Lower lobe of right lung (tissue), 2 donors: ENCODE data around the gene MCM6. TPM values are rescaled to one million over a fixed set of nuclear protein-coding genes. Genes with fewer than 3 reads are reported as not detected.

Source experiments
- ATAC-seq, 2 donors: fragments of 200-7000 bp; cut with Tn5 transposase; one replicate each; pipeline ENCODE4 v1.9.1; 2020 to 2022; ENCODE audit warnings: mild to moderate bottlenecking in 2 of 2, moderate library complexity in 2 of 2
- DNase-seq: peaks from one replicate; pipeline ENCODE4 v3.0.0-alpha.2; 2020
- H3K27ac ChIP-seq: fragments of 200-600 bp; one replicate; pipeline ENCODE4 v1.8.0; 2022
- H3K27me3 ChIP-seq: fragments of 200-600 bp; one replicate; pipeline ENCODE4 v1.8.0; 2022; ENCODE audit warnings: low read depth
- H3K36me3 ChIP-seq: fragments of 200-600 bp; one replicate; pipeline ENCODE4 v1.8.0; 2022; ENCODE audit warnings: mild to moderate bottlenecking
- H3K4me1 ChIP-seq: fragments of 200-600 bp; one replicate; pipeline ENCODE4 v1.8.0; 2022
- H3K4me3 ChIP-seq: fragments of 200-600 bp; one replicate; pipeline ENCODE4 v1.8.0; 2022; ENCODE audit warnings: mild to moderate bottlenecking
- H3K9me3 ChIP-seq: fragments of 200-600 bp; one replicate; pipeline ENCODE4 v1.8.0; 2022
- CTCF ChIP-seq: fragments of 200-600 bp; IDR thresholded peaks from one replicate; pipeline ENCODE4 v1.8.0; 2022; ENCODE audit warnings: antibody characterized with exemption, mild to moderate bottlenecking
- intact Hi-C: fragments of 100-400 bp; cut with DNase I; formaldehyde crosslinking; loops from one replicate; pipeline ENCODE4 v1.11.0; 2022
- total RNA-seq: library from RNA; stranded (reverse); fragmentation: NEBNext Ultra II Directional; extraction: Animal tissue kit (Norgen Biotek cat#: 25700); gene quantifications from one replicate; pipeline ENCODE4 v1.2.1, GENCODE V29; 2021
- donor health status: DM: no; HTN: yes; CAD: no; lungs with severe emphysema.

Gene MCM6
- total RNA-seq, 1 donor from 2014 or later = 8.7 TPM

- H3K9me3 ChIP-seq = peaks cover 6% of the 10 kb centered on the region
- no peaks in the 10 kb centered on the region for H3K36me3 ChIP-seq
- DNase-seq (no peak), ATAC-seq (no peak)
- no peak overlapping the region for H3K27ac ChIP-seq
- no peak overlapping the region for H3K4me3 ChIP-seq
- no peak for TF ChIP-seq CTCF
- H3K4me1 ChIP-seq = no peaks in the 10 kb centered on the region
- no peaks in the 10 kb centered on the region for H3K27me3 ChIP-seq
- intact Hi-C loops = no loop called here
These were observed 53.4 kb downstream of the MCM6 start for GRCh38 chr2:135822855-135823254.

GRCh38 chr2:135821190-135821589, 55.1 kb downstream of the MCM6 start:
- no peak for DNase-seq
- no peak for TF ChIP-seq CTCF

GRCh38 chr2:135820003-135820618, 56.1 kb downstream of the MCM6 start:
- no peak overlapping the region for H3K27ac ChIP-seq
- no peaks in the 10 kb centered on the region for H3K36me3 ChIP-seq
- ATAC-seq (peak in 1 of 2 donors; percentile 17), DNase-seq (no peak)
- H3K4me3 ChIP-seq = no peak overlapping the region
- TF ChIP-seq CTCF = no peak
- peaks cover 6% of the 10 kb centered on the region for H3K9me3 ChIP-seq
- intact Hi-C loops = no loop called here
- H3K27me3 ChIP-seq = no peaks in the 10 kb centered on the region
- H3K4me1 ChIP-seq = no peaks in the 10 kb centered on the region

More at GRCh38 chr2:135821190-135821589, 55.1 kb downstream of the MCM6 start:
- no peak for ATAC-seq
- Histone ChIP-seq H3K36me3 (no peaks in the 10 kb centered on the region), H3K9me3 (peaks cover 6% of the 10 kb centered on the region), H3K27me3 (no peaks in the 10 kb centered on the region), H3K4me1 (no peaks in the 10 kb centered on the region), H3K4me3 (no peak overlapping the region), H3K27ac (no peak overlapping the region)
- intact Hi-C loops = no loop called here

- Histone ChIP-seq H3K27me3 (no peaks in the 10 kb centered on the region), H3K27ac (no peak overlapping the region), H3K4me3 (no peak overlapping the region), H3K9me3 (peaks cover 6% of the 10 kb centered on the region), H3K36me3 (no peaks in the 10 kb centered on the region), H3K4me1 (no peaks in the 10 kb centered on the region)
- intact Hi-C loops = no loop called here
- ATAC-seq (no peak), DNase-seq (no peak)
- no peak for TF ChIP-seq CTCF
These were observed 57.2 kb downstream of the MCM6 start for GRCh38 chr2:135818937-135819610.

- no peaks in the 10 kb centered on the region for H3K4me1 ChIP-seq
- no peaks in the 10 kb centered on the region for H3K27me3 ChIP-seq
- H3K27ac ChIP-seq = no peak overlapping the region
- no peak for ATAC-seq
- no peaks in the 10 kb centered on the region for H3K36me3 ChIP-seq
- no peak for TF ChIP-seq CTCF
- H3K9me3 ChIP-seq = peaks cover 6% of the 10 kb centered on the region
- no peak for DNase-seq
- intact Hi-C loops = no loop called here
- no peak overlapping the region for H3K4me3 ChIP-seq
These were observed 58.3 kb downstream of the MCM6 start for GRCh38 chr2:135817951-135818350.
